H1 (cell line): Measurements from ENCODE around the gene LRG1. TPM values are rescaled to one million over a fixed set of nuclear protein-coding genes. Genes with fewer than 3 reads are reported as not detected.

Experiments used
- CTCF ChIA-PET: fragments of 300-600 bp; sonication (Branson Sonifier 250); formaldehyde crosslinking; loops from one replicate; lab custom pipeline; 2021; ENCODE audit not compliant: partially characterized antibody; lab: Charles Lee
- POLR2A ChIA-PET: fragments of 300-600 bp; sonication (Branson Sonifier 250); formaldehyde crosslinking; loops from one replicate; lab custom pipeline; 2021; ENCODE audit warnings: inconsistent platforms; ENCODE audit not compliant: partially characterized antibody; lab: Charles Lee
- DNase-seq, 2 experiments: peaks; one replicate each; pipeline versions ENCODE4 v3.0.0 to v3.0.0-alpha.2; 2010 to 2022; ENCODE audit warnings: low spot score in 2 of 2, low read depth in 1 of 2, mixed read lengths in 1 of 2
- FAIRE-seq: peaks from 2 replicates; lab custom pipeline; 2011; peaks lifted over from hg19 to GRCh38; lab: Jason Lieb, UNC
- H2AFZ ChIP-seq: 2 replicates; pipeline ENCODE4 v1.8.1; 2012; ENCODE audit warnings: low read length, inconsistent platforms
- H2AK5ac ChIP-seq: 2 replicates; pipeline ENCODE4 v1.6.1; 2013; ENCODE audit warnings: low read depth, low read length
- H2BK120ac ChIP-seq: replicated peaks from 2 replicates; pipeline ENCODE3; 2013; ENCODE audit warnings: low read depth, low read length, inconsistent platforms
- H2BK12ac ChIP-seq: 2 replicates; pipeline ENCODE4 v1.6.1; 2013; ENCODE audit warnings: low read depth, low read length
- H2BK15ac ChIP-seq: 2 replicates; pipeline ENCODE4 v1.6.1; 2013; ENCODE audit warnings: low read length
- H2BK20ac ChIP-seq: 2 replicates; pipeline ENCODE4 v1.6.1; 2013; ENCODE audit warnings: low read length
- H2BK5ac ChIP-seq: 2 replicates; pipeline ENCODE4 v1.6.1; 2013; ENCODE audit warnings: low read depth, low read length
- H3K14ac ChIP-seq: 2 replicates; pipeline ENCODE4 v1.6.1; 2013; ENCODE audit warnings: inconsistent platforms; ENCODE audit not compliant: insufficient read length
- H3K18ac ChIP-seq: 2 replicates; pipeline ENCODE4 v1.6.1; 2013; ENCODE audit warnings: low read length; ENCODE audit errors: extremely low read depth
- H3K23ac ChIP-seq: 2 replicates; pipeline ENCODE4 v1.6.1; 2013; ENCODE audit warnings: inconsistent platforms; ENCODE audit not compliant: insufficient read length
- H3K23me2 ChIP-seq: 2 replicates; pipeline ENCODE4 v1.6.1; 2013; ENCODE audit warnings: low read depth, low read length
- H3K27ac ChIP-seq: 2 replicates; pipeline ENCODE4 v1.6.1; 2011; ENCODE audit warnings: low read depth, low read length, inconsistent platforms
- H3K27me3 ChIP-seq, 4 experiments: replicated peaks in 1 of 4; 1 replicate in 1 of 4; 2 replicates in 3 of 4; pipeline versions ENCODE4 v1.6.1 to v1.8.1; 2011 to 2013; ENCODE audit warnings: low read length in 3 of 4, mild to moderate bottlenecking in 3 of 4, inconsistent platforms in 2 of 4, mixed read lengths in 2 of 4, moderate library complexity in 1 of 4; ENCODE audit not compliant: control insufficient read depth in 3 of 4, insufficient read depth in 3 of 4; ENCODE audit errors: extremely low read depth in 1 of 4
- H3K36me3 ChIP-seq, 4 experiments: 2 replicates each; pipeline versions ENCODE4 v1.6.1 to v1.8.1; 2011 to 2013; ENCODE audit warnings: mild to moderate bottlenecking in 4 of 4, low read length in 3 of 4, moderate library complexity in 2 of 4, control low read depth in 1 of 4, inconsistent platforms in 1 of 4; ENCODE audit not compliant: insufficient read depth in 4 of 4, control insufficient read depth in 2 of 4
- H3K4ac ChIP-seq: replicated peaks from 2 replicates; pipeline ENCODE3; 2013; ENCODE audit warnings: low read length, low read depth, mixed read lengths, inconsistent platforms; ENCODE audit not compliant: insufficient read length
- H3K4me1 ChIP-seq, 4 experiments: replicated peaks in 1 of 4; 1 replicate in 1 of 4; 2 replicates in 3 of 4; pipeline versions ENCODE4 v1.6.1 to v1.8.1; 2011 to 2013; ENCODE audit warnings: low read length in 3 of 4, inconsistent platforms in 2 of 4, mixed read lengths in 1 of 4; ENCODE audit not compliant: insufficient read depth in 4 of 4, control insufficient read depth in 3 of 4
- H3K4me2 ChIP-seq, 2 experiments: 2 replicates each; pipeline versions ENCODE4 v1.6.1 to v1.8.1; 2011 to 2013; ENCODE audit warnings: low read depth in 2 of 2, low read length in 2 of 2, control low read depth in 1 of 2, inconsistent platforms in 1 of 2, mild to moderate bottlenecking in 1 of 2; ENCODE audit not compliant: insufficient read depth in 1 of 2
- H3K4me3 ChIP-seq, 4 experiments: fragments of 200-600, 300-600 bp in 1 of 4; sonication (generic), shearing (Covaris generic), sonication (Bioruptor Twin) in 1 of 4; 2 replicates each; pipeline versions ENCODE4 v1.5.1 to v1.8.1; 2011 to 2016; ENCODE audit warnings: low read length in 4 of 4, low read depth in 3 of 4, control low read depth in 2 of 4, inconsistent platforms in 2 of 4, mild to moderate bottlenecking in 2 of 4, mixed read lengths in 1 of 4, moderate library complexity in 1 of 4; ENCODE audit not compliant: insufficient read depth in 2 of 4; ENCODE audit errors: extremely low read depth in 1 of 4
- H3K56ac ChIP-seq: replicated peaks from 2 replicates; pipeline ENCODE3; 2013; ENCODE audit warnings: low read depth, mild to moderate bottlenecking, mixed read lengths, low read length, inconsistent platforms; ENCODE audit not compliant: insufficient read length
- H3K79me1 ChIP-seq: 2 replicates; pipeline ENCODE4 v1.6.1; 2013; ENCODE audit warnings: low read depth, low read length, control low read depth
- H3K79me2 ChIP-seq, 2 experiments: 2 replicates each; pipeline versions ENCODE4 v1.6.1 to v1.8.1; 2012 to 2013; ENCODE audit warnings: low read length in 2 of 2, mild to moderate bottlenecking in 2 of 2, inconsistent platforms in 1 of 2; ENCODE audit not compliant: insufficient read depth in 2 of 2, control insufficient read depth in 1 of 2
- H3K9ac ChIP-seq, 4 experiments: replicated peaks in 1 of 4; 1 replicate in 1 of 4; 2 replicates in 3 of 4; pipeline versions ENCODE4 v1.6.1 to v1.8.1; 2011 to 2013; ENCODE audit warnings: low read depth in 3 of 4, low read length in 3 of 4, control low read depth in 2 of 4, mild to moderate bottlenecking in 2 of 4, moderate library complexity in 2 of 4, inconsistent platforms in 1 of 4; ENCODE audit errors: extremely low read depth in 1 of 4
- H3K9me3 ChIP-seq, 2 experiments: 2 replicates each; pipeline versions ENCODE4 v1.6.1 to v1.8.1; 2012 to 2013; ENCODE audit warnings: mild to moderate bottlenecking in 2 of 2, moderate library complexity in 2 of 2, control low read depth in 1 of 2, inconsistent platforms in 1 of 2, low read depth in 1 of 2, low read length in 1 of 2, mixed read lengths in 1 of 2; ENCODE audit not compliant: insufficient read depth in 2 of 2
- H4K20me1 ChIP-seq, 2 experiments: replicated peaks in 1 of 2; 2 replicates each; pipeline versions ENCODE3 to v1.8.1; 2011 to 2013; ENCODE audit warnings: inconsistent platforms in 2 of 2, low read length in 2 of 2, mild to moderate bottlenecking in 1 of 2; ENCODE audit not compliant: insufficient read depth in 2 of 2, control insufficient read depth in 1 of 2
- H4K5ac ChIP-seq: 2 replicates; pipeline ENCODE4 v1.6.1; 2013; ENCODE audit warnings: low read length, low read depth, mixed read lengths, inconsistent platforms; ENCODE audit not compliant: insufficient read length
- H4K8ac ChIP-seq: 2 replicates; pipeline ENCODE4 v1.8.0; 2013; ENCODE audit warnings: mild to moderate bottlenecking, moderate library complexity, low read length, inconsistent platforms; ENCODE audit not compliant: insufficient read depth; ENCODE audit errors: extremely low read depth
- H4K91ac ChIP-seq: replicated peaks from 2 replicates; pipeline ENCODE3; 2013; ENCODE audit warnings: low read length, mixed read lengths, inconsistent platforms; ENCODE audit not compliant: insufficient read length
- BCL11A ChIP-seq, 2 experiments: IDR thresholded peaks; one replicate each; pipeline ENCODE4 v1.6.1; 2011; ENCODE audit warnings: low read depth in 2 of 2, low read length in 2 of 2, mild to moderate bottlenecking in 2 of 2
- FOSL1 ChIP-seq: IDR thresholded peaks from 2 replicates; pipeline ENCODE4 v1.6.1; 2011; ENCODE audit warnings: mild to moderate bottlenecking, low read depth, low read length, moderate library complexity; ENCODE audit not compliant: insufficient read depth
- JUN ChIP-seq: IDR thresholded peaks from 2 replicates; pipeline ENCODE4 v1.6.1; 2011; ENCODE audit warnings: low read depth, mild to moderate bottlenecking, improper control_type of control experiment, low read length
- POLR2A ChIP-seq, 2 experiments: IDR thresholded peaks; 1 replicate in 1 of 2; 2 replicates in 1 of 2; pipeline ENCODE4 v1.6.1; 2011; ENCODE audit warnings: low read depth in 2 of 2, low read length in 2 of 2, mild to moderate bottlenecking in 2 of 2; ENCODE audit errors: control extremely low read depth in 1 of 2
- TAF7 ChIP-seq: optimal IDR thresholded peaks from 2 replicates; pipeline ENCODE3; 2011; ENCODE audit warnings: low read depth, mild to moderate bottlenecking, inconsistent platforms, low read length, moderate library complexity, borderline replicate concordance
- TBP ChIP-seq: IDR thresholded peaks from 2 replicates; pipeline ENCODE4 v1.6.1; 2011; ENCODE audit warnings: low read depth, low read length, improper control_type of control experiment
- TCF12 ChIP-seq: IDR thresholded peaks from 2 replicates; pipeline ENCODE4 v1.6.1; 2011; ENCODE audit warnings: low read depth, mild to moderate bottlenecking, low read length
- TEAD4 ChIP-seq: IDR thresholded peaks from 2 replicates; pipeline ENCODE4 v1.6.1; 2012; ENCODE audit warnings: low read depth, low read length, inconsistent platforms, mixed read lengths
- WGBS, 2 experiments: shearing (Covaris generic) in 1 of 2; methylation state at CpG; one replicate each; pipeline versions ENCODE4 v1.1.6 to v1.1.7; 2013 to 2015; ENCODE audit warnings: low lambda C conversion rate in 2 of 2, mixed read lengths in 2 of 2, inconsistent platforms in 1 of 2, low coverage in 1 of 2, missing lambda C conversion rate in 1 of 2; ENCODE audit not compliant: insufficient replicate concordance in 2 of 2, insufficient coverage in 1 of 2, insufficient read length in 1 of 2; ENCODE audit errors: extremely low coverage in 1 of 2, missing lambda C conversion rate in 1 of 2; 5-methylcytosine and 5-hydroxymethylcytosine counted together
- polyA plus RNA-seq, 7 experiments: library from polyadenylated mRNA; depleted of rRNA in 3 of 7; stranded (reverse) in 5 of 7; unstranded in 2 of 7; fragments of >200 nt in 5 of 7; fragments of 200-250 nt in 2 of 7; gene quantifications; 1 replicate in 5 of 7; 2 replicates in 1 of 7; 4 replicates in 1 of 7; pipeline versions ENCODE4 v1.2.1 to v1.2.3, GENCODE V29; 2011 to 2013; ENCODE audit warnings: missing spikeins in 2 of 7, mixed read lengths in 2 of 7
- total RNA-seq: library from RNA; stranded (reverse); fragmentation: NEBNext Ultra II Directional; extraction: Animal tissue kit (Norgen Biotek cat#: 25700); gene quantifications from 2 replicates; pipeline ENCODE4 v1.2.1, GENCODE V29; 2021
- TF ChIP-seq, protein P1 (sequence below), 3 experiments: IDR thresholded peaks; 1 replicate in 2 of 3; 2 replicates in 1 of 3; pipeline versions ENCODE4 v1.5.1 to v1.6.1; 2011; ENCODE audit warnings: low read length in 3 of 3, mild to moderate bottlenecking in 3 of 3, inconsistent platforms in 2 of 3, low read depth in 1 of 3, moderate library complexity in 1 of 3; ENCODE audit not compliant: insufficient read depth in 1 of 3; ENCODE audit errors: control extremely low read depth in 1 of 3

The LRG1 gene
- total and polyA plus RNA-seq, 2 of the 8 experiments (the other 6 are each of a cell fraction or from before 2014, with no cell fraction given), result 0.48 to 0.79 TPM

DNA sequence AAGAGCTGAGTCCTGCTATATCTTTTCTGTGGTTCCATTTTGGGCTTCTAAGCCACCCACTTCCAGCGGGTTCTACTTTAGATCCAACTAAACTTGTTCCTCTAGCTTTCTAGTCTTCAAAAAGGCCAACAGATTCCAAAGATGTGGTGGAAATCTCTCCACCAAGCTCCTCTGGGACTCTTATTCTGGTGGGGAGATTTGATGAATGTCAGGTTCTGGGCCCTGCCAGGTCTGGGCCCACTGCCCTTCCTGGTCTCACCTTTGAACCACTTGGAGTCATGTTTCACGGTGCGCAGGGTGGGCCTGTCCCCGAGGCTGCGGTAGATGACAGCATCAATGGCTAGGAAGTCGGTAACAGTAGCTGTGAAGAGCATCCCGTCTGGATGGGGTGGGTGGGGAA lies 14.9 kb upstream of the LRG1 start:
- H3K4me3 ChIP-seq, result no peak overlapping the region
- TF ChIP-seq JUN (no peak), POLR2A (IDR thresholded peaks at IDR 0.05; ENCODE audit: control extremely low read depth in 1 of 2, low read depth in 2 of 2, low read length in 2 of 2) (no peak), TCF12 (no peak), TBP (no peak), TAF7 (no peak), BCL11A (IDR thresholded peaks at IDR 0.05; ENCODE audit: low read depth in 2 of 2, low read length in 2 of 2) (no peak), TEAD4 (no peak), FOSL1 (no peak)
- TF ChIP-seq, protein P1, sequence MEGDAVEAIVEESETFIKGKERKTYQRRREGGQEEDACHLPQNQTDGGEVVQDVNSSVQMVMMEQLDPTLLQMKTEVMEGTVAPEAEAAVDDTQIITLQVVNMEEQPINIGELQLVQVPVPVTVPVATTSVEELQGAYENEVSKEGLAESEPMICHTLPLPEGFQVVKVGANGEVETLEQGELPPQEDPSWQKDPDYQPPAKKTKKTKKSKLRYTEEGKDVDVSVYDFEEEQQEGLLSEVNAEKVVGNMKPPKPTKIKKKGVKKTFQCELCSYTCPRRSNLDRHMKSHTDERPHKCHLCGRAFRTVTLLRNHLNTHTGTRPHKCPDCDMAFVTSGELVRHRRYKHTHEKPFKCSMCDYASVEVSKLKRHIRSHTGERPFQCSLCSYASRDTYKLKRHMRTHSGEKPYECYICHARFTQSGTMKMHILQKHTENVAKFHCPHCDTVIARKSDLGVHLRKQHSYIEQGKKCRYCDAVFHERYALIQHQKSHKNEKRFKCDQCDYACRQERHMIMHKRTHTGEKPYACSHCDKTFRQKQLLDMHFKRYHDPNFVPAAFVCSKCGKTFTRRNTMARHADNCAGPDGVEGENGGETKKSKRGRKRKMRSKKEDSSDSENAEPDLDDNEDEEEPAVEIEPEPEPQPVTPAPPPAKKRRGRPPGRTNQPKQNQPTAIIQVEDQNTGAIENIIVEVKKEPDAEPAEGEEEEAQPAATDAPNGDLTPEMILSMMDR (IDR thresholded peaks at IDR 0.05; ENCODE audit: control extremely low read depth in 1 of 3, insufficient read depth in 1 of 3, low read depth in 1 of 3, low read length in 3 of 3), result no peak
- H3K79me1 ChIP-seq, result peaks cover 2% of the 10 kb centered on the region; the same call in 1 of the 2 replicates
- H2BK12ac ChIP-seq, result no peak overlapping the region
- no peak overlapping the region for H4K5ac ChIP-seq
- no peaks in the 10 kb centered on the region for H3K9me3 ChIP-seq
- no peaks in the 10 kb centered on the region for H3K79me2 ChIP-seq
- H2BK5ac ChIP-seq, result no peak overlapping the region
- H2BK120ac ChIP-seq, result no peak overlapping the region
- H4K8ac ChIP-seq, result no peak overlapping the region
- no peak overlapping the region for H3K18ac ChIP-seq
- H3K23me2 ChIP-seq, result peaks cover 10% of the 10 kb centered on the region; the same call in 1 of the 2 replicates
- no peak overlapping the region for H3K56ac ChIP-seq
- peaks cover 9 to 40% (median 32%) of the 10 kb centered on the region in 4 experiments; a peak in 6 of 8 replicates for H3K36me3 ChIP-seq
- no peak overlapping the region for H4K91ac ChIP-seq
- no peak overlapping the region for H2AFZ ChIP-seq
- H3K4ac ChIP-seq, result no peak overlapping the region
- no peak overlapping the region for H3K27ac ChIP-seq
- H3K23ac ChIP-seq, result no peak overlapping the region
- H2BK20ac ChIP-seq, result no peak overlapping the region
- H3K4me1 ChIP-seq, result peaks cover 0 to 7% (median 3%) of the 10 kb centered on the region in 4 experiments; a peak in 4 of 7 replicates
- no peak for DNase-seq
- H4K20me1 ChIP-seq, result peaks cover 18 to 33% of the 10 kb centered on the region in 2 experiments
- H3K27me3 ChIP-seq, result no peaks in the 10 kb centered on the region
- no peak overlapping the region for H2AK5ac ChIP-seq
- POLR2A ChIA-PET, result no interaction called here
- 93% methylated on average over 7 of the region's 7 CpGs; no CpG with 5 or more reads in 1 of the 2 experiments for WGBS, 2 experiments
- no peak overlapping the region for H3K14ac ChIP-seq
- CTCF ChIA-PET, result interaction anchor here (0.9 to 3.7 kb wide), 4 partner anchors 13 to 78 kb away, joined by 3 to 14 read pairs (median 5); no protein-coding TSS in a partner anchor
- FAIRE-seq, result no peak
- H3K4me2 ChIP-seq, result no peak overlapping the region
- H3K9ac ChIP-seq, result no peak overlapping the region
- H2BK15ac ChIP-seq, result no peak overlapping the region
